NOMO-1 treated with dmso at 0.1 percent for 144 hours (cell line): ENCODE results near the gene TMEM245.
A peak's percentile ranks its signal among the peaks of the same experiment; 100 is the strongest.

Experiments used
- DNase-seq: peaks from one replicate; lab custom pipeline; 2025; ENCODE audit not compliant: unreplicated experiment; lab: John Stamatoyannopoulos, UW

The TMEM245 gene

GRCh38 chr9:109119439-109120203 lies at the start of gene TMEM245:
TMEM245 (minus strand) TSS chr9:109119947; CDS start chr9:109119913, 34 bp downstream.
- peak; percentile 98 for DNase-seq

DNA sequence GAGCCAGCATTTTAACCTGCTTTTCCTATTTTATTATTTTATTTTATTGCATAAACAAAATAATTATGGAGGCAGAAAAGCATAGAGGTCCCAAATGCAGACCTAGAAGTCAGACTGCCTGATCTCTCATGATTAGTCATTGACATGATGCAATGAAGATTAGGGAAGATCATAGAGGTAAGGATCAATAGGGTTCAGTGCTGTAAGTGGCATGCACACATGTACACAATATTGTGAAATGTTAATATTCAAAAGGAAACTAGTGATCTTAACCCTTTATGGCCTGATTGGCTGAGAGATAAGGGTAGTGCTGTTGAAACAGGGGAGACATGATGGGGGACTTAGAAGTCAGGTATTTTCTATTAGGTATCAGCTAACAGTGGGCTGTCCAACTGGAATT lies 48.4 kb upstream of the TMEM245 start:
- no peak for DNase-seq

DNA sequence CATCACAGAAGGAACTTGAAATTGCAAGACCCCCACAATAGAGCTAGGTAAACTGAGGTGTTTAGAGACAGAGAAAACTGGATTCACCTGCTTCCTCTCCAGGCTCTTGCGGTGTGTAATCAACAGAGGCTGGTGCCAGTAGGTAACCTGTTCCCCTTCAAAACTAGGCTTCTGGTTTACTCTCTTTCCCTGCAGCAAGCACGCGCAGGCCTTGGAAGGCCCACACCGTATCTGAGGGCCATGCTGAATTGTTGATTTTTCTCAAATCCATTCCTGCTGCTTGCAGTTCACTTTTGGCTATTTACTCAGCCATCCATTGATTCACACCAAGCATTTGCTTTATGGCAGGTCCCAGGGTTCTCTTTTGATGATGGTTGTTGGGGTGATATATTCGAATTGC lies 48.0 kb upstream of the TMEM245 start:
- no peak for DNase-seq

DNA sequence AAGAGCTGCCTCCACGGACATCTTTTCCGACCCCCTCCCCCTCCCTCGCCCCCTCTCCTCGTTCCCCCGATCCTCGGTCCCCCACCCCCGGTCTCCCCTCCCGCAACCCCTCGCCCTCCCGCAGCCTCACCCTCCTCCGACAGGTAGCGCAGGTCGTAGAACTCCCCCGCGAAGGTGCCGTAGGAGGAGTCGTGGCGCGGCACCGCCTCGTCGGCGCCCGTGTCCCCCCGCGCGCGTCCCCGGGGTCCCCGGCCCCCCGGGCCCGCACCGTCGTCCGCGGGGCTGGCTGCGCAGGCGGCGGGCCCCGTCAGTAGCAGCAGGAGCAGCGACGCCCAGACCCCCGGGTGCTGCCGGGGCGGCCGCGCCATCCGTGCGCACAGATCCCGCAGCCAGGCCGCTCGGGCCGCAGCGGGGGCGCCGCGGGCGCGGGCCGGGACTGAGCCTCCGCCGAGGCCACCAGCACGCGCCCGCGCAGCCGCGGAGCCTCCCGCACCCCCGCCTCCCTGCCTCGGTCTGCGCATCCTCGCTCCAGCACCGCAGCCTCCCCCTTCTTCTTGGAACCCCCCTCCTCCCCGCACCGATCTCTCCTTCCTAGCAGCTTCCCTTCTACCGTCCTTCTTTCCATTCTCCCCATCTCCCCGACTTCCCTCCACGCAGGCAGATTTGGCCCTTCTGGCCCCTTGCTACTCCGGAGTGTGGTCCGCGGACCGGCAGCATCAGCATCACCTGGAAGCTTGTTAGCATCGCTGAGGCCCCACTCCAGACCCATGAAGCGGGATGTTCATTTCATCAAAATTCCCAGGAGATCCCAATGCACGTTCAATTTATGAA lies 47.2 kb upstream of the TMEM245 start, which contains the start of gene FRRS1L:
TSS of gene FRRS1L (minus strand) at position 479 of the 831 bp plus-strand sequence. CDS start at position 368, 111 bp downstream.
- no peak for DNase-seq

- no peak for DNase-seq
Observed at GRCh38 chr9:109166171-109166770, 46.5 kb upstream of the TMEM245 start.

- peak; percentile 85 for DNase-seq
Observed at GRCh38 chr9:109164042-109164441, 44.3 kb upstream of the TMEM245 start.

DNA sequence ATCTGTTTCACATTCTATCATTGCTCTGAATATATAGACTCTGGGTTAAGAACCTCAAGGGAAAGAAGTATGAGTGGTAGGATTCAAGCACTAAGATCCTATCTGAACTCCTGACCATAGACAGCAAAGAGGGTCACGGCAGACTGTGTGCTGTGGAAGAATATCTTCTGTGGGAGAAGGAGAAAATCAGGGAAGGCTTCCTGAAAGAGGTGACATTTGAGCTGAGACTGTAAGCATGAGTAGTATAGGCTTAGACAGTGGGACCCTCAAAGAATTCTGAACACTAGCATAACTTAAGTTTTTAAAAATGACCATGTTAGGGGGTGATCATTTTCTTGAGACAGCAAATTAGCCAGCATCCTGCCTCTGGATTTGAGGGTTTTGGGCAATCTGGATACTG lies 43.4 kb upstream of the TMEM245 start:
- no peak for DNase-seq

DNA sequence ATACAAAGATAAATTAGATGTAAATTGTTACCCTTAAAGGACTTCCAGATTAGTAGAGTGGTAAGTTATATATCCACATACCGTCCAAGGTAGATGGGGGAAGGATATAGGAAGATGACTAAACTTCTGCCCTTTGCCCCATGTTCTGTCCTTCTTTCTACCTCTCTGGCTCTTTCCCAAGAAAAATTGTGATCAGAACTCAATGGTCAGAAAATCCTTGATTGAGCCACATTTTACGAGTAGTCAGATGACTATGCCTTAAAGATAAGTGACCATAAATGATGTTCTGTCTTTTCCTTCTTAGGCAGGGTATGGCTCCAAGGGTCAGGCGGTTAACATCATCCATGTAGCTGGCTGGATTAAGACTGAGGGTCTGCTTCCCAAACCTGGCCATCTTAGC lies 42.9 kb upstream of the TMEM245 start:
- no peak for DNase-seq

DNA sequence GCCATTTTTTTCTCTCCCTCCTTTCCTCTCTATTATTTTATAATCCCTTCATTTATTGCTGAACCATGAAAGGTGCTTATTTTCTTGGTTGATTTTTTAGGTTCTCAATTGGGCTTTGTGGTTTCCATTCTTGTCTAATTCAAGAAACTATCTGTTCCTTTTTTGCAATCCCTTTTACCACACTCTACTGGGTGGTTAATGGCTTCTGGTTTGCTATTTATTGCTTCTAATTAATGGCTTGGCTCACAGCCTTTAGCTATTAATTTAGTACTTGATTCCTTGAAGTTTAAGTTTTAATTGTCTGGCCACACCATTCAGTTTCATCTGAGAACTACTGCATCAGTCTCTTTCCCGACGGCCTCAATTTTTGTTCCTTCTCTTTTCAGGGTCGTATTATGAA lies 41.7 kb upstream of the TMEM245 start:
- DNase-seq = no peak

- no peak for DNase-seq
Observed at GRCh38 chr9:109159583-109159982, 39.8 kb upstream of the TMEM245 start.

GRCh38 chr9:109158651-109159050 lies 38.9 kb upstream of the TMEM245 start:
- no peak for DNase-seq

DNA sequence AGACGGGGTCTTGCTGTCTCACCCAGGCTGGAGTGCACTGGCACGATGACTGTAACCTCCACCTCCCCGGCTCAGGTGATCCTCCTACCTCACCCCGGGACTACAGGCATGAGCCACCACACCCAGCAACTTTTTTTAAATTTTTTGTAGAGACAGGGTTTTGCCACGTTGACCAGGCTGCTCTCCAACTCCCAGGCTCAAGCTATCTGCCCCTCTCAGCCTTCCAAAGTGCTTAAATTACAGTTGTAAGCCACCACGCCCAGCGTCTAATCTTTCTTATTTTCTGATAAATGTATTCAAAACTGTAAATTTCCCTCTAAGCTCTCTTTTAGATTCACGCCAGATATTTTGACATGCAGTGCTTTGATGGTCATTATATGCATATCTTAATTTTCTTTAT lies 37.0 kb upstream of the TMEM245 start:
- DNase-seq = no peak

- no peak for DNase-seq
Observed at GRCh38 chr9:109150925-109151545, 31.3 kb upstream of the TMEM245 start.

DNA sequence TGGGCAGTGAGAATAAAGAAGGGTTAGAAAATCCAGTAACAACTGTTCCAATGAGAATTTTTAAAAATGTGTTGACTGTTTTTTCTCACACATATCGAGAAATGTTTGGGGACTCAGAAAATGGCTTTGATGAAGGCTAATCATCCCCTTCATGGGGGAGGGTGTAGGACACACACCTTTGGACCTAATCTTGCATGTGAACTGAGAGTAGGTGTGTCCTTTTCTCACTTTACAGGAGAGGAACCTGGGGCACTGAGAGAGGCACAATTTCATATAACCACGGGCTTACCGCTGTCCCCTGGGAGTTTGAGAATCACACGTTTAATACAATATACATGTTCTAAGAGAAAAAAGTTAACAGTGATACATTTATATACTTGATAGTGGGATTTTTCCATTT lies 30.0 kb upstream of the TMEM245 start:
- DNase-seq = no peak

DNA sequence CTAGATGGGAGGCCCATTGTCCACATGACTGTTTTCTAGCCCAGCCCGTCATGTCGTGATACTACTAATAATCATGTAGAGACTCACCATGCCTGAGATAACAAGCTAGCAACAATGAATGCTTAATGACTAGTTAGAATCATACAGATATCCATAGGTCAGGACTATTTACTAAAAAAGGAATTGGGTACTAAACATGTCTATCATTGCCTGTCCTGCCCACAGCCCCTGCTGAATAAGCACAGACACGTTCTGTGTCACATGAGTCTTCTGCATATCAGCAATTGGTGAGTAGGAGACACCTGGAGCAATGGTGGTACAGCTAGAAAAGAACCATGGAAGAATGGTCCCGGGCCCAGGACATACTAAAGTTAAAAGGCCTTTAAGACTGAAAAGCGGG lies 29.3 kb upstream of the TMEM245 start:
- DNase-seq = no peak

GRCh38 chr9:109145051-109145450 lies 25.3 kb upstream of the TMEM245 start:
- no peak for DNase-seq

- DNase-seq = peak; percentile 29
Observed at GRCh38 chr9:109143881-109144562, 24.3 kb upstream of the TMEM245 start.

DNA sequence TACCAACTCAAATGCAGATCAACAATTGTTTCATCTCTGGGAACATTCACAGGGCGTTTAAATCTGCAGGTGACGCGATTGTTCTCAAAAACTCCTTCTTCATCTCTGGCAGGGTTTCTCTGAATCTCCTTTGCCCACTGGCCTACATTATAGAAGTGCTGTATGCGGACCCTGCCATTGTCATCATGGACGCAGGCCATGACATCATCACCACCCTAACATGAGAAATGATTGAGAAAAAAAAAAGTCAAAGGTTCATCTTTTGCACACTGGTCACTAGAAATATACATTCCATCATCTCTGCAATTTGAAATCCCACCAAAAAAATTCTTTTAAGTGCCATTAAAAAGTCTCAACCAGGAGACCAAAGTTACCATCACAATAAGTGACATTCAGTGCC lies 21.6 kb upstream of the TMEM245 start:
- no peak for DNase-seq

- no peak for DNase-seq
Observed at GRCh38 chr9:109139851-109140250, 20.1 kb upstream of the TMEM245 start.

- no peak for DNase-seq
Observed at GRCh38 chr9:109138421-109138820, 18.7 kb upstream of the TMEM245 start.

- DNase-seq = no peak
Observed at GRCh38 chr9:109134167-109134578, 14.4 kb upstream of the TMEM245 start.
